NCI-H748 (cell line): ENCODE data around the gene LOXL1.
A peak's percentile ranks its signal among the peaks of the same experiment; 100 is the strongest.

Experiments
- DNase-seq: peaks from one replicate; lab custom pipeline; 2025; ENCODE audit not compliant: unreplicated experiment; lab: John Stamatoyannopoulos, UW

The LOXL1 gene

DNA sequence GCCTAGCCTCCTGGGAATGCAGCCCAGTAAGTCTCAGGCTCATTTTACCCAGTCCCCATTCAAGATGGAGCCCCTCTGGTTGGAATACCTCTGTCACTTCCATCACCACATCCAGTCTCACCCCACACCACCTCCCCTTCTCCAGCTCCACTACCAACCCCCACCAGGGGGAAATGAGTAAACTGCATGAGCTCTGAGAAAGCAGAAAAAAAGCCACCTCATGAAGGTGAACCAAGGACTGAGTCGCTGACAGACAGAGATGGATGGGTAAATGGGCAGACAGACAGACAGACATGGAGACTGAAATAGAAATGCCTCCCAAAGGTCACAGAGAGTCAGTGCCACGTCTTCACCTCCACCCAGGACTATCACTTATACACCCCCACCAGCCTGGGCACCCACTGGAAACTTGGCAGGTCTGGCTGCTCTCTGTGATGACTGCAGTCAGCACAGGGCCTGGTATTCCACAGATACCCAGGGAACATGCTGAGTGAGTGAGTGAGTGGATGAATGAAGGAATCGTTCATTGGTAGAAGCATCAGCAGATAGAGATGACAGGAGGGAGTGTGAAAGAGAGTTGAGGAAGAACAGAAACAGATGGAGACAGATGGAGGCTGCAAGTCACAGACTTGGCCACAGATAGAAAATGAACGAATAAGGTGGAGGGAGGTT, 4.9 kb upstream of the LOXL1 start:
- no peak for DNase-seq

DNA sequence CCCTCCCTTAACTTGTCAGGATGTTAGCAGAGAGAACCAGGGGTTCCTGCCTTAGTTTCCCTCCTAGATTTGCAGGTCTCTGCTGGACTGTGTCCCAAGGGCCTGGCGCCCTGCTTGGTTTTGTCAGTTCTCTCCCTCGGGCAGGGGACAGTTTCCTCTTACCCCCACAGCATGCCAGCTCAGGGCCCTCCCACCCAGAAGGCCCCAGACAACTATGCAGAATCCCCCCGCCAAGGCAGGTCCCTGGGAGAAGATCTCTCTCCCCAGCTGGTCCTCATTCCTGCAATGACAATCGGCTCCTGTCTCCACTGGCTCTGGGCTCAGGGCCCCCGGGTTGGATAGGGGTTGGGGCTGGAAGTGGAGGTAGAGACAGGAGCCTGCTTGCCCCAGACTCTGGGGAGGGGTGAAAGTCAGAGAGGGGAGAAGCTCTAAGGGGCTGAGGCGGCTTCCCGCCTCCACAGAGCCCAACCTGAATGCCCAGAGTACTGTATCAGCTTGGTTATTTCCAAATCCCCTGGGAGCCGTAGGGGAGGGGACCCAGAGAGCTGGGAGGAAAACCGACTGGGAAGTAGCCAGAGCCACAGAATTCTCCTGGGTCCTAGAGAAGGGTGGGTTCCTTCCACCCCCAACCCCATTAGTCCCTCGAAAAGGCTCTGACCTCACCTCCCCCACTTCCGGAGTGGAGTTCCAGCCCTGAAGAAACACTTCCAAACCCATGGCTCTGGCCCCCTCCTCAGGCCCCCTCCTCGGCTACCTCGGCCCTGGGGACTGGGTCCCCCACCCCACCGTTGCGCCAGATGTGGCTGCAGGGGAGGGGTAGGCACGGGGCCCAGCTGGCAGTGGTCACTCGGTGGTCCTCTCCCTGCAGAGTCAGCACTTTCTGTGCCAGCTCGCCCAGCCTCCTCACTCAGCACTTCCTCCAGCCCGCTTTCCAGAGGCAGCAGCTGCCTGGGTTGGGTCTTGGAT, 3.8 kb upstream of the LOXL1 start:
- DNase-seq = no peak

GRCh38 chr15:73923156-73923487, 3.1 kb upstream of the LOXL1 start:
- DNase-seq = no peak

DNA sequence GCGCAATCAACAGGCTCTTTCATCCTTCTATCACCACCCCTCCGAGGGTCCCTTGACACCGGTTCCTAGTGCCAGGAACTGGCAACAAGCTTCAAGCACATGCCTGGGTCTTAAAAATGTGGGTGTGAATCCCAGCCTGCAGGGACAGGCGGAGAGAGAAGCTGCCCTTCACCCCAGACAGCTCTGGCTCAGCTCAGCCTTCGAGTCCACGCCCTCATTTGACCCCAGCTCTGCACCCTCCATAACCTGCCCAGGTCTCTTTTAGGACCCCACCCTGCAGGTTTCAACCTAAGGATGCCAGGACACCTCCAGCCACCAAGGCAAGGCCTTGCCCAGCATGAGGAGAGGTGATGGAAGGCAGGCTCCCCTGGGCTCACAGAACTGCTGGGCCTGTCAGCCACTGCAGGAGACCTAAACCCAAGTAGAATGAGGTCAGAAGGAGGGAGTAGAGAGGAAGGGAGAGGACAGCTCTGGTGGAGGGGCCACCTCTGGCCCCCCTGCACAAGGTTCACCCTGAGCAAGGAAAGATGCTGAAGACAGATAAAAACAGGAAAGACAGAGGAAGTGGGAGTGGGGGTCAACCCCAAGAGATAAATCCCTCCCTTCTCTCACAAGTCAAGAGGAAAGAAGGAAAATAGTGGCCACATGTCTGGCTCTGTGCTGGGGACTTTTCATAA, 2.6 kb upstream of the LOXL1 start:
- DNase-seq = no peak

- no peak for DNase-seq
Measured at GRCh38 chr15:73924171-73924921, 1.9 kb upstream of the LOXL1 start.

DNA sequence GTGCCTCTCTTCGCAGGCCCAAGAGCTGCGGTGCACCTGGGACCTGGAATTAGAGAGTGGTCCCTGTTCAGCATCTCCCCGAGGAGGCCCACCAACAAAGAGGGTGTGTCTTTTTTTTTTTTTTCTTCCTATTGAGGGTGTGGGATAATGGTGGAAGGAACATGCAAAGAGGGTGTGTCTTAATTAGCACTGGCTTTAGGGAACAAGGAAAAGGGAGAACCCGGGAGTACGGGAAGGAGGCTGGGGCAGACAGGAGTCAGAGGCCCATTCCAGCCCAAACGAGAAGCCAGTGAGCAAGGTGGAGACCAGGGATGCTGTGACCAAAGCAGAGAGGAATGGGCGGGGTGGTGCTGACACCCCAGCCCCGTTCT, 429 bp upstream of the LOXL1 start:
- DNase-seq = no peak

- DNase-seq = peak; percentile 81
Measured at GRCh38 chr15:73927003-73927475, 777 bp downstream of the LOXL1 start.

DNA sequence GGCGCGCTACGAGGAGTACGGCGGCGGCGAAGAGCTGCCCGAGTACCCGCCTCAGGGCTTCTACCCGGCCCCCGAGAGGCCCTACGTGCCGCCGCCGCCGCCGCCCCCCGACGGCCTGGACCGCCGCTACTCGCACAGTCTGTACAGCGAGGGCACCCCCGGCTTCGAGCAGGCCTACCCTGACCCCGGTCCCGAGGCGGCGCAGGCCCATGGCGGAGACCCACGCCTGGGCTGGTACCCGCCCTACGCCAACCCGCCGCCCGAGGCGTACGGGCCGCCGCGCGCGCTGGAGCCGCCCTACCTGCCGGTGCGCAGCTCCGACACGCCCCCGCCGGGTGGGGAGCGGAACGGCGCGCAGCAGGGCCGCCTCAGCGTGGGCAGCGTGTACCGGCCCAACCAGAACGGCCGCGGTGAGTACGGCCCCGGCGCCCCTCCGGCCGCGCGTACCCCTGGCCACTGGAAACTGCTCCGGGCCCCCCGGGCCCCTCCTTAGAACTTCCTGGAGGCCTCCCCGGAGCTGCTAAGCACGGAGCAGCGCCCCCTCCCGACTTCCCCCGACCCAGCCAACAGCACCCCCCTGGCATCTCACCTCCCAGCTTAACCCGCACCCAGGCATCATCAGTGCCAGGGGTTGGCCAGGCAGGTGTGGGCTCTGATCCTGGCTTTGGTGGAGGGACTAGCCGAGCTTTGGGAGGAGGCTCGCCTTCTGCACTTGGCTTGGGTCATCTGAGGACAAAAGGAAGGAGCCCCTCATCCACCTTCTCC, 1.4 kb downstream of the LOXL1 start:
- peak; percentile 75 for DNase-seq

- no peak for DNase-seq
Measured at GRCh38 chr15:73928241-73928579, 1.9 kb downstream of the LOXL1 start.

- DNase-seq = peak; percentile 1
Measured at GRCh38 chr15:73928971-73929627, 2.8 kb downstream of the LOXL1 start.

GRCh38 chr15:73930371-73930770, 4.1 kb downstream of the LOXL1 start:
- no peak for DNase-seq

DNA sequence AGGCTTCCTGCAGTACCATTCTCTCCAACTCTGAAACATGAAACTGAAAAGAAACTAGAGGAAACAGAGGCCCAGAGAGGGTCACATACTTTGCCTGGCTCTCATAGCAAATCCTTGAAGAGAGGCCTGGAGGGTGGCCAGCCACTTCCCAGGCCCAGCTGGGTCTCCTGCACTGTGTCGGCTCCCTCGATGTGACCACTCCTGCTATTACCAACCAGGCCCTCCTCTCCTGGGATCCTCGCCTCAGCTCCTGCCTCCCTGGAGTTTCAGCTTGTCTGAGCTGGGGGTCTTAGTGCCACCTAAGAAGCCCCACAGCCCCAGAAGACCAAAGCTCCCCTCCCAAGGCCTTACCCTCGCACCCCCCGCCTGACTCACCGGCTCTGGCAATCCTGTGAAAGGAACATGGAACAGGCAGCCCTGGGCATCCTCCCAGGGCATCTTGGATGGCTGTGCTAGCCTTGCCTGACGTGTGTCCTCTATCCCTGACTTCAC, 4.6 kb downstream of the LOXL1 start:
- no peak for DNase-seq

DNA sequence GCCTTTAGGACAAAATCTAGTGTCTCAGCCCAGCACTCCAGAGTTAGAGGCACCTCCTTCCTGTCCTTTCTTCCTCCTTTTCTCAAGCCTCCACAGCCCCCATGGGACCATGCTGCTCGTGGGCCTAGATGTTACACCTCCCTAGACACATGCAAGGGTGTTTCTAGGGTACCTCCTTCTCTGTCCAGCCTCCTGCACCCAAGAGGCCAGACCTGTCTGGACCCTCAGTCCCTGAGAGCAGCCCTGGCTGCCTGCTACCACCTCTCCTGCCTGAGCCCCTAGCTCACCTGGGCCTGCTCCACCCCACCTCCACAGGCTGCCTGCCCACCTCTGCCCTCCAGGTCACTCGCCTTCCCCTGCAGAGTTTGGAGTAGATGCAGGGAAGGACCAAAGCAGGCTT, 5.2 kb downstream of the LOXL1 start:
- no peak for DNase-seq

DNA sequence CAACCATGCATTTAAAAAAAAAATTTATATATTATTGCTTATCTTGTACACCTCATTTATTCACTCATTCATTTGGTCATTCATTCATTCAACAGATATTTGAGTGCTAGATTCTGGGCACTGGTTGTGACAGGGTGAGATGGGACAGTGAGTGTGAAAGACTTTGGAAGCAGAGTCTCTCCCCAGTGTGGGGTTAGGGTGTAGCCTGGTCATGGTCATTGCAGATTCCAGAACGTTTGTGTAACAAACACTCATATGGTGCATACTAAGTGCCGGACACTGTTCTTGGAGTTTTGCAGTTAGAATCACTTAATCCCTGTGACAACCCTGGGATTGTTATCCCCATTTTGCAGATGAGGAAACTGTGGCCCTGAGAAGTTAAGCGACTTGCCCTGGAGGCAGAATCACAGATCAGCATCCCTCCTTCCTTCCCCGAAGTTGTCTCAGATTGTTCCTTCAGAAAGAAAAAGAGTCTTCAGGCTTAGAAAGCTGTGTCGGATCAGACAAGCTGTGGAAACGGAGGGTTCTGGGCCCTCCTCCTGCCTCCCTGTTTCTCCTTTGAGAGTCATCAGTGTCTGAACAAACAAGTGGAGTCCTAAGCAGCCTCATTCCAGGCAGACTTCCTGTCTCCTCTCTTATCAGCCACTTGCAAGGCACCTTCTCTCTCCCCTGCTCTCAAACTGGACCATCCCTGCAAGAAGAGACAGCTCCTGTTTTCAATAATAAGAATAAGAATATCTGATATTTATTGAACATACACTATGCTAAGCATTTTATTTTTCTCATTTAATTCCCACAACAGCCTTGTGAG, 6.3 kb downstream of the LOXL1 start:
- no peak for DNase-seq

DNA sequence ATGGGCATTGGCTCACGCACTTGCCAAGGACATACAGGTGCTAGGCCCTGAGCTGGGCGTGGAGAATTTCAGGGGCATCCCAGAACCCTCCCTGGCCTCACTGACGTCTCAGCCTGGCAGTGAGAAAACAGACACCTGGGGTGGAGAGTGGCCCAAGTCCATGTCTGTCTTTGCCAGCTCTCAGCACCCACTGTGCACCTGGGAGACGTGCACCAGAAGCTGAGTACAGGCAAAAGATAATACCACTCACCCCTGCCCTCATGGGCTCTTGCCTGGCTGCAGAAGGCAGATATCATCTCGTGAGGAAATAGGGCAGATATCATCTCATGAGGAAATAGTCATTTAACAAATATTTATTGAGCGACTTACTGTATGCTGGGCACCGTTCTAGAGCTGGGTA, 8.0 kb downstream of the LOXL1 start:
- DNase-seq = no peak

GRCh38 chr15:73935547-73935946, 9.3 kb downstream of the LOXL1 start:
- DNase-seq = no peak

DNA sequence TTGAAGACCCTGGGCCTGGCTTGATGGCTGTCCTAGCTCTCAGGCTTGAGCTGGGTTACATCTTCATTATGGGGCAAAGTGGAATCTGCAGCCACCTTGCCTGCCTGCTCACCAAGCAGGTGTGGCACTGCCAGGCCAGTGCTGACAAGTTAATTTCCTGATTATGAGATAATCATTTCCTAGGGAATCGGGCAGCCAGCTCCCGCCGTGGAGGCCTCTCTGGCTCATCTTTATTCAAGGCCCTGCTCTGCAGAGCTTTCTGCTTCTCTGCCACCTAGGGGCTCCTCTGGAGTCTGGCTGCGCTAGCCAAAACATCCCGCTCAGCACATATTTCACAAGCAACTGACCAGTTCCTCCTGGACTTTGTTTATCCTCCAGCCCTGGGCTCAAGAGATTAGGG, 9.9 kb downstream of the LOXL1 start:
- no peak for DNase-seq

DNA sequence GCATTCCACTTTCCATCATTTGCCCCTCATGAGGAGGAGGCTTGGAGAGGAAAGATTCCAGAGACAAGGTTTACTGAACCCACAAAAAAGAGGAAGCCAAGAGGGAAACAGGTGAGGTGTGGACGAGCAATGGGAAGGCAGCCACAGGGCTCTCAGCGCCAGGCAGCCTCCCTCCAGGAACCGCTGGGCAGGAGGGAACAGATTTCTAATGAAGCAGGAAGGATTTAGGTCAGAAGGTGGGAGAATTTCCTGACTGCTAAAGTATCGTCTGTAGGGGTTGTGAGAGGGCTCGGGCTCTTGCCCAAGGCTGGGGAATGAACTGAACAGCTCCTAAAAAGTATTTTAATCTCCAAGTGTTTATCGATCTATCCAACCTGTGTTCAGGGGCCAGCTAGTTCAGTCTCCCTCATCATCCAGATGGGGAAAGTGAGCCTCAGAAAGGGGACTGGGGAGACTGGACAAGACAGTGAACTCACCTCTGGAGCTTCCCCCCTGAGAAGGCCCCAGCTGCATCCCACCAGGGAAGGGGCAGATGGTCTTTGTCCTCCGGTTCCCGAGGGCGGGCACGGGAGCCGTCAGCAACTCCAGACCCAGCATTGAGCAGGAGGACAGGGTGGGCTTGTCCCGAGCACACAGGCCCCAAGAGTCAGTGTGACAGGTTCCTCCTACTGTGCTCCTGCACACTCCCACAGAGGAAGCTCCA, 10.5 kb downstream of the LOXL1 start:
- DNase-seq = no peak
